Upper lobe of right lung (tissue), 1 donor: ENCODE measurements around the gene KLF11. TPM values are rescaled to one million over a fixed set of nuclear protein-coding genes. Genes with fewer than 3 reads are reported as not detected.

Source experiments
- ATAC-seq: fragments of 200-7000 bp; cut with Tn5 transposase; one replicate; pipeline ENCODE4 v1.9.1; 2020; ENCODE audit warnings: mild to moderate bottlenecking, moderate library complexity
- DNase-seq: peaks from one replicate; pipeline ENCODE4 v3.0.0-alpha.2; 2020
- H3K27ac ChIP-seq: fragments of 200-600 bp; one replicate; pipeline ENCODE4 v1.8.0; 2022
- H3K27me3 ChIP-seq: fragments of 200-600 bp; one replicate; pipeline ENCODE4 v1.8.0; 2022; ENCODE audit warnings: mild to moderate bottlenecking
- H3K36me3 ChIP-seq: fragments of 200-600 bp; one replicate; pipeline ENCODE4 v1.8.0; 2022
- H3K4me1 ChIP-seq: fragments of 200-600 bp; one replicate; pipeline ENCODE4 v1.8.0; 2022
- H3K4me3 ChIP-seq: fragments of 200-600 bp; one replicate; pipeline ENCODE4 v1.8.0; 2022; ENCODE audit warnings: mild to moderate bottlenecking
- H3K9me3 ChIP-seq: fragments of 200-600 bp; one replicate; pipeline ENCODE4 v1.8.0; 2022
- CTCF ChIP-seq: fragments of 200-600 bp; IDR thresholded peaks from one replicate; pipeline ENCODE4 v1.8.0; 2022; ENCODE audit warnings: antibody characterized with exemption
- intact Hi-C: fragments of 100-400 bp; cut with DNase I; formaldehyde crosslinking; loops from one replicate; pipeline ENCODE4 v1.11.0; 2022
- total RNA-seq: library from RNA; stranded (reverse); fragmentation: NEBNext Ultra II Directional; extraction: Animal tissue kit (Norgen Biotek cat#: 25700); gene quantifications from one replicate; pipeline ENCODE4 v1.2.1, GENCODE V29; 2021
- donor health status: DM: no; HTN: yes; CAD: no; lungs with severe emphysema.

Gene KLF11
- total RNA-seq, 1 donor from 2014 or later: 45.6 TPM

- ATAC-seq: no peak
- Histone ChIP-seq H3K36me3 (peaks cover 82% of the 10 kb centered on the region), H3K4me1 (peaks cover 24% of the 10 kb centered on the region), H3K9me3 (no peaks in the 10 kb centered on the region), H3K4me3 (no peak overlapping the region), H3K27me3 (no peaks in the 10 kb centered on the region), H3K27ac (no peak overlapping the region)
- intact Hi-C loops: no loop called here
- DNase-seq: no peak
- TF ChIP-seq CTCF: no peak
Measured at GRCh38 chr2:10052216-10052615, 8.9 kb downstream of the KLF11 start.

DNA sequence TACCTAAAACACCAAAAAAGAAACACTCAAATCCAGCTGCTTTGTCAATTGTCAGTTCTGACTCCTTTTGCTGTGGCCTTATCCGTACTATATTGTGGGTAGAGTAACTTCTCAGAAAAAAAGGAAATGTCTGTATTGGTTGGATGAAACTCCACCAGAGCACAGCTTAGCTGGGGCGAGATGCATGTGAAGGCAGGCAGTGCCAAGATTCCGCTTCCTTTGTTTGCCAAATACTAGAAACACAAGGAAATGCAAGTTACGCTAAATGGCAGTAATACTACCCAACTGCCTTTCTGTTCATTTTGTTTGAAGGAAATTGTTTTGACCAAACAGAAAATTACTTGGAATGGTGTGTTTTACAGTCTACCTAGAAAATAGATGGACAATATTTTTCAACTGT lies 10.0 kb downstream of the KLF11 start:
- Histone ChIP-seq H3K27ac (no peak overlapping the region), H3K4me3 (no peak overlapping the region), H3K9me3 (no peaks in the 10 kb centered on the region), H3K27me3 (no peaks in the 10 kb centered on the region), H3K4me1 (peaks cover 28% of the 10 kb centered on the region), H3K36me3 (peaks cover 70% of the 10 kb centered on the region)
- intact Hi-C loops: no loop called here
- TF ChIP-seq CTCF: no peak
- DNase-seq: no peak
- ATAC-seq: no peak

- peak; percentile 8 for TF ChIP-seq CTCF
- intact Hi-C loops: no loop called here
Measured at GRCh38 chr2:10054424-10054823, 11.1 kb downstream of the KLF11 start.

GRCh38 chr2:10054976-10055375 lies 11.6 kb downstream of the KLF11 start:
- H3K9me3 ChIP-seq: no peaks in the 10 kb centered on the region
- peaks cover 57% of the 10 kb centered on the region for H3K36me3 ChIP-seq
- no peak overlapping the region for H3K27ac ChIP-seq
- no peak overlapping the region for H3K4me3 ChIP-seq
- DNase-seq (no peak), ATAC-seq (no peak)
- intact Hi-C loops: no loop called here
- H3K4me1 ChIP-seq: peaks cover 26% of the 10 kb centered on the region
- TF ChIP-seq CTCF: no peak
- H3K27me3 ChIP-seq: no peaks in the 10 kb centered on the region

More at GRCh38 chr2:10054424-10054823, 11.1 kb downstream of the KLF11 start:
- peaks cover 26% of the 10 kb centered on the region for H3K4me1 ChIP-seq
- no peak overlapping the region for H3K4me3 ChIP-seq
- ATAC-seq: no peak
- H3K27ac ChIP-seq: no peak overlapping the region
- no peak for DNase-seq
- peaks cover 63% of the 10 kb centered on the region for H3K36me3 ChIP-seq
- H3K9me3 ChIP-seq: no peaks in the 10 kb centered on the region
- no peaks in the 10 kb centered on the region for H3K27me3 ChIP-seq

DNA sequence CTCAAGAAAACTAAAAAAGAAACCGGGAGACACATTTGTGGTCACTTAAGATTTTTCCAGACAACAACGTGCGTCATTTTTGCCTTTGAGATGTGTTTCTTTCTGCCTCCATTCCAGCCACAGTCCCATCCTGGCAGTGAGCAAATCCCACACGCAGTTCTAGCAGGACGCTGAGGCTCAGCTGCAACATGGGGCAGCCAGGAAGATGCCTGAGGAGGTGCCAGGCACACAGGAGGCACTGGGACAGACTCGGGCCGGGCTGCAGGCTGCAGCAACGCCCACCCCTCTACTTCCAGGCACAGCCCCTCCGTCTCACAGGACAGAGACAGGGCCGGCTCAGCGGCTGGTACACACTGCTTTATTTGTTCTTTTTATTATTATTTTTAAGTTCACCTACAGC lies 13.1 kb downstream of the KLF11 start:
- Histone ChIP-seq H3K27me3 (no peaks in the 10 kb centered on the region), H3K27ac (no peak overlapping the region), H3K36me3 (peaks cover 42% of the 10 kb centered on the region), H3K4me1 (peaks cover 26% of the 10 kb centered on the region), H3K9me3 (no peaks in the 10 kb centered on the region), H3K4me3 (no peak overlapping the region)
- no peak for DNase-seq
- no peak for TF ChIP-seq CTCF
- intact Hi-C loops: no loop called here
- ATAC-seq: no peak
